ENCODE data around the gene LRFN2. TPM values are rescaled to one million over a fixed set of nuclear protein-coding genes. Genes with fewer than 3 reads are reported as not detected.

Gene LRFN2
- total RNA-seq, 3 donors from 2014 or later (not counting 1 experiment from before 2014, with no cell fraction given) = 3.0 to 3.6 (median 3.5) TPM

- intact Hi-C loops (cut with micrococcal nuclease) = no loop called here
- H3K4me3 ChIP-seq (ENCODE audit: low read length) = no peak overlapping the region
Measured at GRCh38 chr6:40516429-40516828, 70.7 kb downstream of the LRFN2 start.

GRCh38 chr6:40512340-40512739 is 74.8 kb downstream of the LRFN2 start:
- intact Hi-C loops (cut with micrococcal nuclease) = no loop called here
- TF ChIP-seq CTCF (IDR thresholded peaks at IDR 0.05) = no peak
- H3K27ac Mint-ChIP-seq = peak overlapping the region in 1 of 2 donors; percentile 6

More at GRCh38 chr6:40516429-40516828, 70.7 kb downstream of the LRFN2 start:
- H3K4me1 ChIP-seq (ENCODE audit: control insufficient read depth, insufficient read depth, low read length) = no peaks in the 10 kb centered on the region
- H3K4me3 Mint-ChIP-seq = no peak overlapping the region
- no peak overlapping the region for H3K27ac ChIP-seq (ENCODE audit: low read length)
- TF ChIP-seq CTCF (IDR thresholded peaks at IDR 0.05) = no peak
- H3K9me3 Mint-ChIP-seq = no peaks in the 10 kb centered on the region
- H3K36me3 Mint-ChIP-seq = no peaks in the 10 kb centered on the region
- no peaks in the 10 kb centered on the region for H3K9me3 ChIP-seq (ENCODE audit: control insufficient read depth, insufficient read depth, low read length)
- H3K27ac Mint-ChIP-seq = no peak overlapping the region
- no peak for DNase-seq
- 94% methylated on average over 1 of the region's 1 CpG for WGBS (ENCODE audit: insufficient coverage)
- H3K27me3 ChIP-seq (ENCODE audit: control insufficient read depth, insufficient read depth, low read length) = no peaks in the 10 kb centered on the region
- peaks cover 5 to 7% of the 10 kb centered on the region in 2 donors for H3K27me3 Mint-ChIP-seq (ENCODE audit: low read depth in 2 of 2)
- no peaks in the 10 kb centered on the region for H3K36me3 ChIP-seq (ENCODE audit: control insufficient read depth, insufficient read depth, low read length)
- H3K4me1 Mint-ChIP-seq = peaks cover 13 to 39% of the 10 kb centered on the region in 2 donors
- no peak for ATAC-seq

GRCh38 chr6:40511884-40512283 is 75.3 kb downstream of the LRFN2 start:
- H3K27me3 ChIP-seq (ENCODE audit: control insufficient read depth, insufficient read depth, low read length) = no peaks in the 10 kb centered on the region
- 90% methylated on average over 6 of the region's 6 CpGs for WGBS (ENCODE audit: insufficient coverage)
- TF ChIP-seq CTCF (IDR thresholded peaks at IDR 0.05) = no peak
- Mint-ChIP-seq H3K36me3 (no peaks in the 10 kb centered on the region), H3K27ac (peak overlapping the region in 1 of 2 donors; percentile 6), H3K27me3 (ENCODE audit: low read depth in 2 of 2) (peaks cover 2 to 5% of the 10 kb centered on the region in 2 donors), H3K4me3 (no peak overlapping the region), H3K4me1 (peaks cover 23 to 53% of the 10 kb centered on the region in 2 donors), H3K9me3 (no peaks in the 10 kb centered on the region)
- no peak overlapping the region for H3K4me3 ChIP-seq (ENCODE audit: low read length)
- H3K27ac ChIP-seq (ENCODE audit: low read length) = no peak overlapping the region
- no peaks in the 10 kb centered on the region for H3K9me3 ChIP-seq (ENCODE audit: control insufficient read depth, insufficient read depth, low read length)
- H3K4me1 ChIP-seq (ENCODE audit: control insufficient read depth, insufficient read depth, low read length) = peaks cover 5% of the 10 kb centered on the region
- ATAC-seq (no peak), DNase-seq (no peak)
- intact Hi-C loops (cut with micrococcal nuclease) = no loop called here
- H3K36me3 ChIP-seq (ENCODE audit: control insufficient read depth, insufficient read depth, low read length) = no peaks in the 10 kb centered on the region

More at GRCh38 chr6:40512340-40512739, 74.8 kb downstream of the LRFN2 start:
- ATAC-seq (no peak), DNase-seq (no peak)
- Histone ChIP-seq H3K9me3 (ENCODE audit: control insufficient read depth, insufficient read depth, low read length) (no peaks in the 10 kb centered on the region), H3K27ac (ENCODE audit: low read length) (no peak overlapping the region), H3K36me3 (ENCODE audit: control insufficient read depth, insufficient read depth, low read length) (no peaks in the 10 kb centered on the region), H3K27me3 (ENCODE audit: control insufficient read depth, insufficient read depth, low read length) (no peaks in the 10 kb centered on the region), H3K4me1 (ENCODE audit: control insufficient read depth, insufficient read depth, low read length) (peaks cover 5% of the 10 kb centered on the region), H3K4me3 (ENCODE audit: low read length) (no peak overlapping the region)
- Mint-ChIP-seq H3K4me3 (no peak overlapping the region), H3K36me3 (no peaks in the 10 kb centered on the region), H3K9me3 (no peaks in the 10 kb centered on the region), H3K4me1 (peaks cover 23 to 53% of the 10 kb centered on the region in 2 donors), H3K27me3 (ENCODE audit: low read depth in 2 of 2) (peaks cover 2 to 7% of the 10 kb centered on the region in 2 donors)
- WGBS (ENCODE audit: insufficient coverage) = 100% methylated on average over 1 of the region's 1 CpG

- peaks cover 5% of the 10 kb centered on the region for H3K4me1 ChIP-seq (ENCODE audit: control insufficient read depth, insufficient read depth, low read length)
- intact Hi-C loops (cut with micrococcal nuclease) = no loop called here
- H3K36me3 ChIP-seq (ENCODE audit: control insufficient read depth, insufficient read depth, low read length) = no peaks in the 10 kb centered on the region
- H3K27me3 ChIP-seq (ENCODE audit: control insufficient read depth, insufficient read depth, low read length) = no peaks in the 10 kb centered on the region
- no peak overlapping the region for H3K4me3 ChIP-seq (ENCODE audit: low read length)
- DNase-seq = no peak
- no peak for TF ChIP-seq CTCF (IDR thresholded peaks at IDR 0.05)
- Mint-ChIP-seq H3K4me1 (peaks cover 23 to 48% of the 10 kb centered on the region in 2 donors), H3K9me3 (no peaks in the 10 kb centered on the region), H3K36me3 (no peaks in the 10 kb centered on the region), H3K4me3 (no peak overlapping the region), H3K27ac (no peak overlapping the region), H3K27me3 (ENCODE audit: low read depth in 2 of 2) (no peaks in the 10 kb centered on the region)
- no peaks in the 10 kb centered on the region for H3K9me3 ChIP-seq (ENCODE audit: control insufficient read depth, insufficient read depth, low read length)
- WGBS (ENCODE audit: insufficient coverage) = 85% methylated on average over 4 of the region's 4 CpGs
- H3K27ac ChIP-seq (ENCODE audit: low read length) = no peak overlapping the region
- no peak for ATAC-seq
Measured at GRCh38 chr6:40510442-40510841, 76.7 kb downstream of the LRFN2 start.

All from natural killer cell (primary cell).